ENCODE data around the gene KLHL11.
A peak's percentile ranks its signal among the peaks of the same experiment; 100 is the strongest.
"Not testable (repeated sequence)": the region's sequence is repeated elsewhere in the genome, so short reads cannot be mapped to it uniquely, and the experiment has no call there.

KLHL11 gene

GRCh38 chr17:41836550-41837196, 28.6 kb downstream of the KLHL11 start:
- DNase-seq (ENCODE audit: low spot score) = no peak

- DNase-seq (ENCODE audit: low spot score) = peak; percentile 97
These were observed 29.2 kb downstream of the KLHL11 start, which contains the start of gene NT5C3B for GRCh38 chr17:41835800-41836549. NT5C3B (minus strand) TSS chr17:41836232; CDS start chr17:41836193, 39 bp downstream.

- peak; percentile 49 for DNase-seq (ENCODE audit: low spot score)
These were observed 29.9 kb downstream of the KLHL11 start for GRCh38 chr17:41835214-41835799.

GRCh38 chr17:41829961-41830360, 35.3 kb downstream of the KLHL11 start:
- DNase-seq (ENCODE audit: low spot score) = not testable (repeated sequence)

- DNase-seq (ENCODE audit: low spot score) = no peak
These were observed 39.9 kb downstream of the KLHL11 start for GRCh38 chr17:41825175-41825845.

- DNase-seq (ENCODE audit: low spot score) = peak; percentile 78
These were observed 41.1 kb downstream of the KLHL11 start for GRCh38 chr17:41824086-41824485.

- no peak for DNase-seq (ENCODE audit: low spot score)
These were observed 41.6 kb downstream of the KLHL11 start for GRCh38 chr17:41823580-41823979.

- no peak for DNase-seq (ENCODE audit: low spot score)
These were observed 42.1 kb downstream of the KLHL11 start for GRCh38 chr17:41823141-41823524.

- DNase-seq (ENCODE audit: low spot score) = no peak
These were observed 42.7 kb downstream of the KLHL11 start for GRCh38 chr17:41822216-41823140.

- no peak for DNase-seq (ENCODE audit: low spot score)
These were observed 43.4 kb downstream of the KLHL11 start for GRCh38 chr17:41821776-41822175.

- DNase-seq (ENCODE audit: low spot score) = no peak
These were observed 47.2 kb downstream of the KLHL11 start for GRCh38 chr17:41818024-41818423.

GRCh38 chr17:41816637-41817320, 48.4 kb downstream of the KLHL11 start:
- DNase-seq (ENCODE audit: low spot score) = no peak

- no peak for DNase-seq (ENCODE audit: low spot score)
These were observed 51.0 kb downstream of the KLHL11 start for GRCh38 chr17:41814195-41814594.

- no peak for DNase-seq (ENCODE audit: low spot score)
These were observed 51.5 kb downstream of the KLHL11 start for GRCh38 chr17:41813699-41814124.

GRCh38 chr17:41813152-41813680, 52.0 kb downstream of the KLHL11 start:
- no peak for DNase-seq (ENCODE audit: low spot score)

- peak; percentile 92 for DNase-seq (ENCODE audit: low spot score)
These were observed 52.7 kb downstream of the KLHL11 start, which contains the start of gene FKBP10 for GRCh38 chr17:41812381-41813151. FKBP10 (plus strand) TSS chr17:41813004; CDS start chr17:41813035, 31 bp downstream.

- DNase-seq (ENCODE audit: low spot score) = peak; percentile 91
These were observed 53.5 kb downstream of the KLHL11 start, which contains the start of gene P3H4 for GRCh38 chr17:41811549-41812380. P3H4 (minus strand) TSS chr17:41811949; CDS start chr17:41811915, 34 bp downstream.
